IMR-90 (cell line): ENCODE measurements around the gene IRGQ. TPM values are rescaled to one million over a fixed set of nuclear protein-coding genes. Genes with fewer than 3 reads are reported as not detected.

Experiments used
- ATAC-seq: fragments of 200-7000 bp; cut with Tn5 transposase; 2 replicates; pipeline ENCODE4 v1.9.1; 2020; ENCODE audit warnings: low read depth, mild to moderate bottlenecking, moderate library complexity
- BruUV-seq: library from RNA; stranded (reverse); fragments of 400-500 nt; replicated peaks from 2 replicates; lab custom pipeline; 2021; lab: Mats Ljungman, UMichigan
- CTCF ChIA-PET: fragments of 300-600 bp; formaldehyde crosslinking; extraction: SDS; loops from one replicate; lab custom pipeline; 2021; ENCODE audit warnings: antibody characterized with exemption; lab: Yijun Ruan, JAX
- POLR2A ChIA-PET: fragments of 300-600 bp; sonication (Branson Sonifier 250); formaldehyde crosslinking; loops from one replicate; lab custom pipeline; 2022; ENCODE audit warnings: antibody characterized with exemption; ENCODE audit not compliant: unreplicated experiment; lab: Charles Lee
- DNase-seq: peaks from one replicate; pipeline ENCODE4 v3.0.0; 2013
- H2AFZ ChIP-seq: replicated peaks from 2 replicates; pipeline ENCODE3; 2013; ENCODE audit warnings: low read length, mild to moderate bottlenecking; ENCODE audit not compliant: poor library complexity
- H2AK5ac ChIP-seq: 2 replicates; pipeline ENCODE4 v1.6.1; 2013; ENCODE audit warnings: low read depth, low read length, inconsistent platforms
- H2AK9ac ChIP-seq: replicated peaks from 2 replicates; pipeline ENCODE3; 2013; ENCODE audit warnings: mild to moderate bottlenecking, low read depth, low read length, moderate library complexity; ENCODE audit not compliant: poor library complexity
- H2BK120ac ChIP-seq: 2 replicates; pipeline ENCODE4 v1.6.1; 2013; ENCODE audit warnings: low read depth, low read length, inconsistent platforms
- H2BK15ac ChIP-seq: 3 replicates; pipeline ENCODE4 v1.6.1; 2013; ENCODE audit warnings: low read depth, low read length, inconsistent platforms
- H2BK20ac ChIP-seq: 2 replicates; pipeline ENCODE4 v1.6.1; 2013; ENCODE audit warnings: low read depth, mild to moderate bottlenecking, inconsistent platforms, low read length, moderate library complexity
- H2BK5ac ChIP-seq: 2 replicates; pipeline ENCODE4 v1.6.1; 2013; ENCODE audit warnings: mild to moderate bottlenecking, low read depth, low read length, inconsistent platforms; ENCODE audit not compliant: poor library complexity, severe bottlenecking
- H3K14ac ChIP-seq: replicated peaks from 2 replicates; pipeline ENCODE4 v1.6.1; 2013; ENCODE audit warnings: low read depth, low read length, inconsistent platforms
- H3K18ac ChIP-seq: 2 replicates; pipeline ENCODE4 v1.6.1; 2013; ENCODE audit warnings: low read depth, low read length, control low read depth
- H3K23ac ChIP-seq: 2 replicates; pipeline ENCODE4 v1.6.1; 2013; ENCODE audit warnings: low read depth, low read length, inconsistent platforms
- H3K27ac ChIP-seq: 2 replicates; pipeline ENCODE4 v1.5.1; 2013; ENCODE audit warnings: mild to moderate bottlenecking, control low read depth, low read length; ENCODE audit not compliant: insufficient read depth
- H3K27me3 ChIP-seq: 2 replicates; pipeline ENCODE4 v1.6.1; 2013; ENCODE audit warnings: low read length; ENCODE audit not compliant: control insufficient read depth, insufficient read depth
- H3K36me3 ChIP-seq: 2 replicates; pipeline ENCODE4 v1.6.1; 2013; ENCODE audit warnings: low read length, mixed read lengths; ENCODE audit not compliant: control insufficient read depth, insufficient read depth
- H3K4ac ChIP-seq: 2 replicates; pipeline ENCODE4 v1.6.1; 2013; ENCODE audit warnings: low read depth, low read length, inconsistent platforms
- H3K4me1 ChIP-seq: 2 replicates; pipeline ENCODE4 v1.6.1; 2013; ENCODE audit warnings: low read length, mixed read lengths; ENCODE audit not compliant: control insufficient read depth, insufficient read depth
- H3K4me2 ChIP-seq: 2 replicates; pipeline ENCODE4 v1.6.1; 2013; ENCODE audit warnings: low read depth, mild to moderate bottlenecking, control low read depth, low read length, moderate library complexity
- H3K4me3 ChIP-seq: 2 replicates; pipeline ENCODE4 v1.5.1; 2013; ENCODE audit warnings: low read depth, mild to moderate bottlenecking, control low read depth, low read length, moderate library complexity; ENCODE audit not compliant: insufficient read depth
- H3K56ac ChIP-seq: 2 replicates; pipeline ENCODE4 v1.6.1; 2013; ENCODE audit warnings: low read length, inconsistent platforms; ENCODE audit not compliant: insufficient read depth; ENCODE audit errors: extremely low read depth
- H3K79me1 ChIP-seq, 2 experiments: 2 replicates each; pipeline ENCODE4 v1.6.1; 2013; ENCODE audit warnings: low read length in 2 of 2, inconsistent platforms in 1 of 2, low read depth in 1 of 2
- H3K9ac ChIP-seq: 2 replicates; pipeline ENCODE4 v1.6.1; 2013; ENCODE audit warnings: low read depth, low read length, control low read depth
- H3K9me1 ChIP-seq: 2 replicates; pipeline ENCODE4 v1.6.1; 2013; ENCODE audit warnings: low read length, inconsistent platforms; ENCODE audit not compliant: insufficient read depth
- H3K9me3 ChIP-seq: 2 replicates; pipeline ENCODE4 v1.6.1; 2013; ENCODE audit warnings: low read length; ENCODE audit not compliant: control insufficient read depth, insufficient read depth
- H4K20me1 ChIP-seq: 2 replicates; pipeline ENCODE4 v1.6.1; 2013; ENCODE audit warnings: low read length, inconsistent platforms; ENCODE audit not compliant: insufficient read depth
- H4K5ac ChIP-seq: 2 replicates; pipeline ENCODE4 v1.6.1; 2013; ENCODE audit warnings: mild to moderate bottlenecking, low read depth, low read length, control low read depth
- H4K8ac ChIP-seq, 2 experiments: 2 replicates each; pipeline ENCODE4 v1.6.1; 2013; ENCODE audit warnings: low read depth in 2 of 2, low read length in 2 of 2, control low read depth in 1 of 2, inconsistent platforms in 1 of 2
- H4K91ac ChIP-seq: 2 replicates; pipeline ENCODE4 v1.6.1; 2013; ENCODE audit warnings: low read depth, low read length, inconsistent platforms; ENCODE audit not compliant: insufficient read depth
- BHLHE40 ChIP-seq: fragments of 150-350 bp; IDR thresholded peaks from 2 replicates; pipeline ENCODE4 v1.6.1; 2016; ENCODE audit warnings: mild to moderate bottlenecking, low read depth, low read length
- CEBPB ChIP-seq: IDR thresholded peaks from 2 replicates; pipeline ENCODE4 v1.6.1; 2012; ENCODE audit warnings: low read depth, low read length, improper control_type of control experiment
- CHD1 ChIP-seq: IDR thresholded peaks from 2 replicates; pipeline ENCODE4 v1.6.1; 2012; ENCODE audit warnings: low read depth, low read length, improper control_type of control experiment
- CTCF ChIP-seq: conservative IDR thresholded peaks from 2 replicates; pipeline ENCODE4 v1.5.1; 2012; ENCODE audit warnings: mild to moderate bottlenecking, low read depth, low read length, improper control_type of control experiment
- ELK1 ChIP-seq: fragments of 150-350 bp; IDR thresholded peaks from 2 replicates; pipeline ENCODE4 v1.6.1; 2016; ENCODE audit warnings: low read depth, mild to moderate bottlenecking, low read length, moderate library complexity, borderline replicate concordance
- FOS ChIP-seq: fragments of 150-350 bp; IDR thresholded peaks from 2 replicates; pipeline ENCODE4 v1.6.1; 2016; ENCODE audit warnings: low read depth, low read length
- MAFK ChIP-seq: IDR thresholded peaks from 2 replicates; pipeline ENCODE4 v1.6.1; 2012; ENCODE audit warnings: low read depth, low read length, improper control_type of control experiment
- MAZ ChIP-seq: IDR thresholded peaks from 2 replicates; pipeline ENCODE4 v1.6.1; 2012; ENCODE audit warnings: low read depth, mild to moderate bottlenecking, low read length, improper control_type of control experiment, moderate library complexity, borderline replicate concordance
- MXI1 ChIP-seq: IDR thresholded peaks from 2 replicates; pipeline ENCODE4 v1.6.1; 2012; ENCODE audit warnings: low read depth, mild to moderate bottlenecking, low read length, moderate library complexity, borderline replicate concordance
- NFE2L2 ChIP-seq: fragments of 150-350 bp; IDR thresholded peaks from 2 replicates; pipeline ENCODE4 v1.6.1; 2016; ENCODE audit warnings: low read depth, mild to moderate bottlenecking, low read length
- POLR2A ChIP-seq: IDR thresholded peaks from 2 replicates; pipeline ENCODE4 v1.6.1; 2012; ENCODE audit warnings: mild to moderate bottlenecking, low read depth, low read length
- RAD21 ChIP-seq: IDR thresholded peaks from 2 replicates; pipeline ENCODE4 v1.6.1; 2012; ENCODE audit warnings: low read length, improper control_type of control experiment
- RCOR1 ChIP-seq: IDR thresholded peaks from 2 replicates; pipeline ENCODE4 v1.6.1; 2012; ENCODE audit warnings: mild to moderate bottlenecking, low read length, improper control_type of control experiment; ENCODE audit not compliant: insufficient replicate concordance
- RFX5 ChIP-seq: IDR thresholded peaks from 2 replicates; pipeline ENCODE4 v1.8.0; 2012; ENCODE audit warnings: low read depth, mild to moderate bottlenecking, low read length, moderate library complexity
- SMC3 ChIP-seq: fragments of 150-350 bp; IDR thresholded peaks from 2 replicates; pipeline ENCODE4 v1.6.1; 2016; ENCODE audit warnings: low read depth, mild to moderate bottlenecking, antibody characterized with exemption, low read length, moderate library complexity
- USF2 ChIP-seq: fragments of 150-350 bp; IDR thresholded peaks from 2 replicates; pipeline ENCODE4 v1.6.1; 2017; ENCODE audit warnings: mild to moderate bottlenecking, antibody characterized with exemption, low read length, low read depth
- WGBS, 2 experiments: methylation state at CpG; one replicate each; pipeline versions ENCODE4 v1.1.5 to v1.1.7; 2013; ENCODE audit warnings: missing lambda C conversion rate in 2 of 2; ENCODE audit not compliant: insufficient read length in 1 of 2; ENCODE audit errors: extremely low coverage in 2 of 2; 5-methylcytosine and 5-hydroxymethylcytosine counted together
- dilution Hi-C: fragments of 300-500 bp; cut with HindIII; formaldehyde crosslinking; loops from one replicate; pipeline ENCODE4 v1.14.3; 2018; ENCODE audit warnings: low sequenced_read_pairs; ENCODE audit not compliant: unreplicated experiment
- in situ Hi-C: fragments of 300-500 bp; cut with MboI; formaldehyde crosslinking; loops from 3 replicates; pipeline ENCODE4 v1.14.3; 2019; ENCODE audit warnings: low sequenced_read_pairs, inconsistent platforms, mixed read lengths
- intact Hi-C: fragments of 100-400 bp; cut with micrococcal nuclease; formaldehyde crosslinking; loops from 2 replicates; pipeline ENCODE4 v1.10.0; 2022
- polyA plus RNA-seq, 3 experiments: library from polyadenylated mRNA; depleted of rRNA; stranded (reverse); fragments of >200 nt; gene quantifications; 2 replicates each; pipeline ENCODE4 v1.2.3, GENCODE V29; 2012; ENCODE audit warnings: low replicate concordance in 1 of 3
- total RNA-seq: library from RNA; depleted of rRNA; stranded (reverse); fragments of >200 nt; gene quantifications from 2 replicates; pipeline ENCODE4 v1.2.3, GENCODE V29; 2012

Gene IRGQ
- total and polyA plus RNA-seq, 2 of the 4 experiments (the other 2 are of a cell fraction), result 9.0 to 9.9 TPM

GRCh38 chr19:43612374-43612773, 16.4 kb upstream of the IRGQ start:
- ChIA-PET POLR2A (no interaction called here), CTCF (no interaction called here)
- no TSS peak for BruUV-seq
- H4K20me1 ChIP-seq, result peaks cover 17% of the 10 kb centered on the region
- no peak for TF ChIP-seq CTCF
- no peak for TF ChIP-seq CEBPB
- TF ChIP-seq FOS, result no peak
- TF ChIP-seq RAD21, result no peak
- no peak for TF ChIP-seq MAZ
- TF ChIP-seq MAFK, result no peak
- TF ChIP-seq NFE2L2, result no peak
- TF ChIP-seq BHLHE40, result no peak
- TF ChIP-seq SMC3, result no peak
- no peak for TF ChIP-seq POLR2A
- TF ChIP-seq RCOR1, result no peak
- no peak for TF ChIP-seq MXI1
- TF ChIP-seq CHD1, result no peak
- no peak for TF ChIP-seq RFX5
- TF ChIP-seq ELK1, result no peak
- TF ChIP-seq USF2, result no peak
- no peaks in the 10 kb centered on the region for H3K27me3 ChIP-seq
- no peak overlapping the region for H3K18ac ChIP-seq
- H3K23ac ChIP-seq, result no peak overlapping the region
- intact Hi-C loops (no loop called here), dilution Hi-C loops (no loop called here), in situ Hi-C loops (no loop called here)
- no peak overlapping the region for H3K27ac ChIP-seq
- peaks cover 30% of the 10 kb centered on the region for H3K36me3 ChIP-seq
- no peak overlapping the region for H4K8ac ChIP-seq
- H4K91ac ChIP-seq, result no peak overlapping the region
- WGBS, 2 experiments, result 97% methylated on average over 6 of the region's 12 CpGs; no CpG with 5 or more reads in 1 of the 2 experiments
- H3K14ac ChIP-seq, result no peak overlapping the region
- peaks cover 9% of the 10 kb centered on the region for H3K9me1 ChIP-seq
- no peak overlapping the region for H3K4ac ChIP-seq
- no peak overlapping the region for H2AK5ac ChIP-seq
- H3K4me2 ChIP-seq, result no peak overlapping the region
- no peaks in the 10 kb centered on the region for H3K4me1 ChIP-seq
- no peak overlapping the region for H2BK120ac ChIP-seq
- H3K79me1 ChIP-seq, result peaks cover 33 to 71% of the 10 kb centered on the region in 2 experiments
- no peak for DNase-seq
- H2AFZ ChIP-seq, result no peak overlapping the region
- no peak for ATAC-seq
- no peaks in the 10 kb centered on the region for H3K9me3 ChIP-seq
- no peak overlapping the region for H3K56ac ChIP-seq
- H3K4me3 ChIP-seq, result no peak overlapping the region
- no peak overlapping the region for H2BK15ac ChIP-seq
- H3K9ac ChIP-seq, result no peak overlapping the region
- no peak overlapping the region for H2BK20ac ChIP-seq
- H2BK5ac ChIP-seq, result no peak overlapping the region
- H4K5ac ChIP-seq, result no peak overlapping the region
- no peak overlapping the region for H2AK9ac ChIP-seq
